Measurements from ENCODE around the gene CANT1. TPM values are rescaled to one million over a fixed set of nuclear protein-coding genes. Genes with fewer than 3 reads are reported as not detected.

CANT1 gene
- total RNA-seq, 4 donors from 2014 or later = 11.2 to 30.1 (median 21.6) TPM

DNA sequence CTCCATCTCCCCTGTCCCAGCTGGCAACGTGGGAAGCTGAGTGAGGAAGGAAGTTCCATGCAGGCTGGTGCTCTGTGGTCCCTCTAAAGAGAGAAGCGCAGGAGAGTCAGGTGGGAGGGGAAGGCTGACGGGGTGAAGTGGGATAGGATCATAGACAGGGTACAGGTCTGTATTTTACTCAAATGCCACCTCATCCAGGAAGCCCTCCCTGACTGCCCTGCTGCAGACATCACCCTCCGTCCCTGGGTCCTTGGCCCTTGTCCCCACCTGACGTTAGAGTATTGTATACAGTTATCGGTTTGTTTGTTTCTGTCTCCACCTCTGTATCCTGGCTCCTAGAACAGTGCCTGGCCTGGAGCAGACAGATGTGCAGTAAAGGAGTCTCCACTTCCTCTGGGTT is 11.7 kb downstream of the CANT1 start:
- no peak overlapping the region for H3K4me3 ChIP-seq
- TF ChIP-seq, protein P1, sequence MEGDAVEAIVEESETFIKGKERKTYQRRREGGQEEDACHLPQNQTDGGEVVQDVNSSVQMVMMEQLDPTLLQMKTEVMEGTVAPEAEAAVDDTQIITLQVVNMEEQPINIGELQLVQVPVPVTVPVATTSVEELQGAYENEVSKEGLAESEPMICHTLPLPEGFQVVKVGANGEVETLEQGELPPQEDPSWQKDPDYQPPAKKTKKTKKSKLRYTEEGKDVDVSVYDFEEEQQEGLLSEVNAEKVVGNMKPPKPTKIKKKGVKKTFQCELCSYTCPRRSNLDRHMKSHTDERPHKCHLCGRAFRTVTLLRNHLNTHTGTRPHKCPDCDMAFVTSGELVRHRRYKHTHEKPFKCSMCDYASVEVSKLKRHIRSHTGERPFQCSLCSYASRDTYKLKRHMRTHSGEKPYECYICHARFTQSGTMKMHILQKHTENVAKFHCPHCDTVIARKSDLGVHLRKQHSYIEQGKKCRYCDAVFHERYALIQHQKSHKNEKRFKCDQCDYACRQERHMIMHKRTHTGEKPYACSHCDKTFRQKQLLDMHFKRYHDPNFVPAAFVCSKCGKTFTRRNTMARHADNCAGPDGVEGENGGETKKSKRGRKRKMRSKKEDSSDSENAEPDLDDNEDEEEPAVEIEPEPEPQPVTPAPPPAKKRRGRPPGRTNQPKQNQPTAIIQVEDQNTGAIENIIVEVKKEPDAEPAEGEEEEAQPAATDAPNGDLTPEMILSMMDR (IDR thresholded peaks at IDR 0.05) = no peak
- no peak for TF ChIP-seq POLR2A (IDR thresholded peaks at IDR 0.05)
- no peak for TF ChIP-seq EP300 (IDR thresholded peaks at IDR 0.05)
- no peak for TF ChIP-seq POLR2AphosphoS5 (IDR thresholded peaks at IDR 0.05)
- H3K4me1 ChIP-seq = peaks cover 0 to 28% (median 0%) of the 10 kb centered on the region in 3 donors
- H3K27ac ChIP-seq = no peak overlapping the region
- no peak for ATAC-seq
- peaks cover 0 to 79% of the 10 kb centered on the region in 2 donors for H3K36me3 ChIP-seq
- no peaks in the 10 kb centered on the region for H3K9me3 ChIP-seq
- 88% methylated on average over 4 of the region's 6 CpGs; no CpG with 5 or more reads in 1 of the 2 donors for WGBS, 2 donors (ENCODE audit: low coverage in 1 of 2)
- no peaks in the 10 kb centered on the region for H3K27me3 ChIP-seq

DNA sequence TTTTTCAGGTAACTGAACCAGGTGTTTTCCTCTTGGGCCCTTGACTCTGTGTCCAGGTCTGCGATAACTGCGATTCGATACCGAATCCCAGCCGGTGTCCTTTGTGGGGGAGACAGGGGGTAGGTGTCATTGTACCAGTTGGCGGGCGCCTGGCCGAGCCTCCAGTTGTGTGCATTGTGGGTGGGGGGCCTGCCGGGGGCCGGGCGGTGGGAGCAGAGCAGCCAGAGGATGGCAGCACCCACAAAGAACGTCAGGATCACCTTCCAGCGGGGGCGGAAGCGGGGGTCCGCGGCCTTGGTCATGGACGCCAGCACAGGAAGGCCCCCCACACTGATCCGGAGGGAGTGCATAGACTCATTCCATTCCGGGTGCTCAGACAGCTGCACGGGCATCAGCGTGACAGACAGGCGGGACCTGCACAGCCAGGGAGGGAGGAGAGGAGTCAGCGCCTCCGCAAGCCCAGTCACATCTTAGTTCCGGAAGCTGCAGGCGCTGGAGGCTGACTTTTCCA is 12.3 kb downstream of the CANT1 start:
- Histone ChIP-seq H3K27me3 (no peaks in the 10 kb centered on the region), H3K36me3 (peaks cover 0 to 78% of the 10 kb centered on the region in 2 donors), H3K9me3 (no peaks in the 10 kb centered on the region), H3K27ac (no peak overlapping the region), H3K4me3 (no peak overlapping the region), H3K4me1 (peaks cover 0 to 28% (median 0%) of the 10 kb centered on the region in 3 donors)
- no peak for ATAC-seq
- 91 to 93% methylated on average over 6 to 7 of the region's 27 CpGs for WGBS, 2 donors (ENCODE audit: low coverage in 1 of 2)
- TF ChIP-seq POLR2AphosphoS5 (IDR thresholded peaks at IDR 0.05) (no peak), EP300 (IDR thresholded peaks at IDR 0.05) (no peak), POLR2A (IDR thresholded peaks at IDR 0.05) (no peak)
- TF ChIP-seq, protein P1 (IDR thresholded peaks at IDR 0.05) = no peak

DNA sequence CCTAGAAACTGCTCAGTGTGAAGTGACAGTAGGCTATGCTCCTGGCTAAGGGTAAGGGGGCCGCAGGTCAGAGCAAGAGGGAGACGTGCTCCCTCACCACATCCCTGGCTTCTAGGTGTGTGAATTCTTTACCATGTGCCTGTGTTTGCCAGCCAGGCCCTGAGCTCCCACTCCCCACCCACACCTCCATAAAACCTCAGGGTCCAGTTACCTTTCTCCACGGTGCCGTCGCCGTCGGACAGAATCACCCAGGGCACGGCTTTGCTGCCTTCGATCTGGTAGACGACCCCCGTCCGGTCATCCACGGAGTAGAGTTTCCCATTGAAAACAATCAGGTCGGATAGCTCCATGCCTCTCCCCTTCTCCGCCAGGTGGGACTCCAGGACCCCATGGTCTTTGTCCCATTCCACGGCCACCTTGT is 12.8 kb downstream of the CANT1 start:
- H3K9me3 ChIP-seq = no peaks in the 10 kb centered on the region
- H3K4me1 ChIP-seq = peaks cover 0 to 28% (median 0%) of the 10 kb centered on the region in 3 donors
- H3K27ac ChIP-seq = peak overlapping the region in 1 of 4 donors; percentile 31
- TF ChIP-seq POLR2A (IDR thresholded peaks at IDR 0.05) (no peak), POLR2AphosphoS5 (IDR thresholded peaks at IDR 0.05) (no peak), EP300 (IDR thresholded peaks at IDR 0.05) (no peak)
- TF ChIP-seq, protein P1 (IDR thresholded peaks at IDR 0.05) = no peak
- no peak overlapping the region for H3K4me3 ChIP-seq
- 100% methylated on average over 1 to 2 of the region's 16 CpGs for WGBS, 2 donors (ENCODE audit: low coverage in 1 of 2)
- H3K36me3 ChIP-seq = peaks cover 0 to 81% of the 10 kb centered on the region in 2 donors
- ATAC-seq = no peak
- no peaks in the 10 kb centered on the region for H3K27me3 ChIP-seq

- ATAC-seq = no peak
- WGBS, 2 donors (ENCODE audit: low coverage in 1 of 2) = 67% methylated on average over 1 of the region's 18 CpGs; no CpG with 5 or more reads in 1 of the 2 donors
- no peak for TF ChIP-seq POLR2AphosphoS5 (IDR thresholded peaks at IDR 0.05)
- no peak for TF ChIP-seq EP300 (IDR thresholded peaks at IDR 0.05)
- no peak for TF ChIP-seq POLR2A (IDR thresholded peaks at IDR 0.05)
- TF ChIP-seq, protein P1 (IDR thresholded peaks at IDR 0.05) = no peak
- H3K27ac ChIP-seq = peak overlapping the region in 1 of 4 donors; percentile 31
- H3K9me3 ChIP-seq = no peaks in the 10 kb centered on the region
- H3K36me3 ChIP-seq = peaks cover 0 to 89% of the 10 kb centered on the region in 2 donors
- H3K4me3 ChIP-seq = no peak overlapping the region
- no peaks in the 10 kb centered on the region for H3K27me3 ChIP-seq
- peaks cover 0 to 28% (median 0%) of the 10 kb centered on the region in 3 donors for H3K4me1 ChIP-seq
Observed at GRCh38 chr17:78995761-78996451, 13.7 kb downstream of the CANT1 start.
